Measurements from ENCODE around the gene ERC2.
"Not testable (repeated sequence)": the region's sequence is repeated elsewhere in the genome, so short reads cannot be mapped to it uniquely, and the experiment has no call there.

ERC2 gene

GRCh38 chr3:56468184-56469106, at the start of gene ERC2:
Gene ERC2, minus strand, starts transcription at chr3:56468467.
- ATAC-seq (peak; percentile 28), DNase-seq (peak; percentile 2)
- Mint-ChIP-seq H3K9me3 (no peaks in the 10 kb centered on the region), H3K4me1 (peaks cover 5% of the 10 kb centered on the region), H3K4me3 (peak within 1 kb of the TSS; percentile 66), H3K27ac (no peak within 1 kb of the TSS), H3K36me3 (ENCODE audit: low read depth) (no peaks in the 10 kb centered on the region), H3K27me3 (peaks cover 67% of the 10 kb centered on the region)

- Mint-ChIP-seq H3K36me3 (ENCODE audit: low read depth) (no peaks in the 10 kb centered on the region), H3K4me1 (no peaks in the 10 kb centered on the region), H3K27me3 (peaks cover 15% of the 10 kb centered on the region), H3K9me3 (peaks cover 3% of the 10 kb centered on the region), H3K4me3 (no peak overlapping the region), H3K27ac (no peak overlapping the region)
- DNase-seq = no peak
- ATAC-seq = no peak
These were observed 34.5 kb upstream of the ERC2 start for GRCh38 chr3:56502738-56503137.

GRCh38 chr3:56496376-56496775, 28.1 kb upstream of the ERC2 start:
- H3K4me1 Mint-ChIP-seq; H3K4me3 Mint-ChIP-seq; H3K36me3 Mint-ChIP-seq (ENCODE audit: low read depth); ATAC-seq; DNase-seq; H3K27ac Mint-ChIP-seq: not testable (repeated sequence)
- H3K9me3 Mint-ChIP-seq = peaks cover 13% of the 10 kb centered on the region
- H3K27me3 Mint-ChIP-seq = peaks cover 11% of the 10 kb centered on the region

GRCh38 chr3:56494679-56495322, 26.5 kb upstream of the ERC2 start:
- peak; percentile 94 for ATAC-seq
- peaks cover 13% of the 10 kb centered on the region for H3K9me3 Mint-ChIP-seq
- no peaks in the 10 kb centered on the region for H3K36me3 Mint-ChIP-seq (ENCODE audit: low read depth)
- no peaks in the 10 kb centered on the region for H3K4me1 Mint-ChIP-seq
- H3K27me3 Mint-ChIP-seq = peaks cover 12% of the 10 kb centered on the region
- H3K4me3 Mint-ChIP-seq = no peak overlapping the region
- DNase-seq = peak; percentile 67
- H3K27ac Mint-ChIP-seq = no peak overlapping the region

- ATAC-seq (no peak), DNase-seq (no peak)
- no peak overlapping the region for H3K4me3 Mint-ChIP-seq
- H3K4me1 Mint-ChIP-seq = no peaks in the 10 kb centered on the region
- H3K27ac Mint-ChIP-seq = no peak overlapping the region
- H3K9me3 Mint-ChIP-seq = peaks cover 10% of the 10 kb centered on the region
- H3K36me3 Mint-ChIP-seq (ENCODE audit: low read depth) = no peaks in the 10 kb centered on the region
- peaks cover 15% of the 10 kb centered on the region for H3K27me3 Mint-ChIP-seq
These were observed 23.3 kb upstream of the ERC2 start for GRCh38 chr3:56491566-56491965.

- Mint-ChIP-seq H3K36me3 (ENCODE audit: low read depth) (no peaks in the 10 kb centered on the region), H3K4me1 (no peaks in the 10 kb centered on the region), H3K27ac (no peak overlapping the region), H3K27me3 (peaks cover 15% of the 10 kb centered on the region), H3K4me3 (no peak overlapping the region), H3K9me3 (peaks cover 7% of the 10 kb centered on the region)
- ATAC-seq (no peak), DNase-seq (no peak)
These were observed 20.7 kb upstream of the ERC2 start for GRCh38 chr3:56488812-56489600.

- ATAC-seq (no peak), DNase-seq (no peak)
- Mint-ChIP-seq H3K4me3 (no peak overlapping the region), H3K9me3 (no peaks in the 10 kb centered on the region), H3K27ac (no peak overlapping the region), H3K27me3 (peaks cover 5% of the 10 kb centered on the region), H3K36me3 (ENCODE audit: low read depth) (no peaks in the 10 kb centered on the region), H3K4me1 (no peaks in the 10 kb centered on the region)
These were observed 16.3 kb upstream of the ERC2 start for GRCh38 chr3:56484525-56485032.

- H3K4me1 Mint-ChIP-seq = no peaks in the 10 kb centered on the region
- no peak overlapping the region for H3K27ac Mint-ChIP-seq
- ATAC-seq (no peak), DNase-seq (no peak)
- H3K27me3 Mint-ChIP-seq = peaks cover 5% of the 10 kb centered on the region
- H3K36me3 Mint-ChIP-seq (ENCODE audit: low read depth) = no peaks in the 10 kb centered on the region
- no peak overlapping the region for H3K4me3 Mint-ChIP-seq
- H3K9me3 Mint-ChIP-seq = no peaks in the 10 kb centered on the region
These were observed 15.9 kb upstream of the ERC2 start for GRCh38 chr3:56484122-56484521.

- H3K27me3 Mint-ChIP-seq = peaks cover 26% of the 10 kb centered on the region
- no peak overlapping the region for H3K27ac Mint-ChIP-seq
- no peaks in the 10 kb centered on the region for H3K9me3 Mint-ChIP-seq
- no peaks in the 10 kb centered on the region for H3K36me3 Mint-ChIP-seq (ENCODE audit: low read depth)
- no peak overlapping the region for H3K4me3 Mint-ChIP-seq
- H3K4me1 Mint-ChIP-seq = no peaks in the 10 kb centered on the region
- DNase-seq (no peak), ATAC-seq (no peak)
These were observed 9.4 kb upstream of the ERC2 start for GRCh38 chr3:56477646-56478045.

GRCh38 chr3:56476771-56477170, 8.5 kb upstream of the ERC2 start:
- no peaks in the 10 kb centered on the region for H3K4me1 Mint-ChIP-seq
- H3K27ac Mint-ChIP-seq = no peak overlapping the region
- no peak overlapping the region for H3K4me3 Mint-ChIP-seq
- DNase-seq (no peak), ATAC-seq (no peak)
- no peaks in the 10 kb centered on the region for H3K36me3 Mint-ChIP-seq (ENCODE audit: low read depth)
- H3K9me3 Mint-ChIP-seq = no peaks in the 10 kb centered on the region
- peaks cover 32% of the 10 kb centered on the region for H3K27me3 Mint-ChIP-seq

GRCh38 chr3:56471771-56472170, 3.5 kb upstream of the ERC2 start:
- Mint-ChIP-seq H3K27ac (no peak overlapping the region), H3K27me3 (peaks cover 64% of the 10 kb centered on the region), H3K9me3 (no peaks in the 10 kb centered on the region)

GRCh38 chr3:56469141-56469540, 874 bp upstream of the ERC2 start:
- DNase-seq = no peak
- no peak for ATAC-seq
- no peak overlapping the region for H3K27ac Mint-ChIP-seq
- no peaks in the 10 kb centered on the region for H3K9me3 Mint-ChIP-seq
- H3K4me1 Mint-ChIP-seq = peaks cover 5% of the 10 kb centered on the region
- peaks cover 74% of the 10 kb centered on the region for H3K27me3 Mint-ChIP-seq
- no peaks in the 10 kb centered on the region for H3K36me3 Mint-ChIP-seq (ENCODE audit: low read depth)
- H3K4me3 Mint-ChIP-seq = peak overlapping the region; percentile 46

More at GRCh38 chr3:56471771-56472170, 3.5 kb upstream of the ERC2 start:
- DNase-seq = no peak
- ATAC-seq = no peak
- Mint-ChIP-seq H3K4me3 (no peak overlapping the region), H3K36me3 (ENCODE audit: low read depth) (no peaks in the 10 kb centered on the region), H3K4me1 (peaks cover 5% of the 10 kb centered on the region)

GRCh38 chr3:56467801-56468183, 475 bp downstream of the ERC2 start:
- Mint-ChIP-seq H3K36me3 (ENCODE audit: low read depth) (no peaks in the 10 kb centered on the region), H3K27ac (no peak overlapping the region), H3K4me1 (peaks cover 5% of the 10 kb centered on the region), H3K4me3 (peak overlapping the region; percentile 38), H3K9me3 (no peaks in the 10 kb centered on the region), H3K27me3 (peaks cover 66% of the 10 kb centered on the region)
- no peak for ATAC-seq
- DNase-seq = peak; percentile 2

- H3K27me3 Mint-ChIP-seq = peaks cover 66% of the 10 kb centered on the region
- no peaks in the 10 kb centered on the region for H3K9me3 Mint-ChIP-seq
- H3K4me1 Mint-ChIP-seq = peaks cover 5% of the 10 kb centered on the region
- H3K4me3 Mint-ChIP-seq = peak overlapping the region; percentile 66
- peak; percentile 63 for ATAC-seq
- DNase-seq = peak; percentile 37
- no peak overlapping the region for H3K27ac Mint-ChIP-seq
- no peaks in the 10 kb centered on the region for H3K36me3 Mint-ChIP-seq (ENCODE audit: low read depth)
These were observed 1.2 kb downstream of the ERC2 start for GRCh38 chr3:56467108-56467507.

Measured in activated naive CD8-positive, alpha-beta T cell treated with anti-CD3 and anti-CD28 coated beads, Interleukin-2, amount 50 U/mL, for 24 hours (primary cell).